Panc1 (cell line): ENCODE results near the gene PLCG2.

Experiments used
- CTCF ChIP-seq: fragments of 450-650 bp; IDR thresholded peaks from 2 replicates; pipeline ENCODE4 v1.5.1; 2017; ENCODE audit warnings: mild to moderate bottlenecking
- POLR2AphosphoS5 ChIP-seq: IDR thresholded peaks from 2 replicates; pipeline ENCODE4 v1.6.1; 2012; ENCODE audit warnings: mild to moderate bottlenecking, low read depth, low read length, moderate library complexity
- SIN3A ChIP-seq: IDR thresholded peaks from 2 replicates; pipeline ENCODE4 v1.6.1; 2012; ENCODE audit warnings: low read depth, mild to moderate bottlenecking, low read length, moderate library complexity, borderline replicate concordance; ENCODE audit not compliant: insufficient read depth
- TCF7L2 ChIP-seq: IDR thresholded peaks from 2 replicates; pipeline ENCODE4 v1.6.1; 2011; ENCODE audit warnings: mild to moderate bottlenecking, low read depth, low read length, inconsistent platforms
- TF ChIP-seq, protein P1 (sequence below), 2 experiments: IDR thresholded peaks; 2 replicates each; pipeline ENCODE4 v1.6.1; 2011 to 2012; ENCODE audit warnings: low read depth in 2 of 2, control low read depth in 1 of 2, low read length in 1 of 2, mild to moderate bottlenecking in 1 of 2, moderate library complexity in 1 of 2; ENCODE audit not compliant: insufficient read depth in 1 of 2

- TF ChIP-seq, protein P1, sequence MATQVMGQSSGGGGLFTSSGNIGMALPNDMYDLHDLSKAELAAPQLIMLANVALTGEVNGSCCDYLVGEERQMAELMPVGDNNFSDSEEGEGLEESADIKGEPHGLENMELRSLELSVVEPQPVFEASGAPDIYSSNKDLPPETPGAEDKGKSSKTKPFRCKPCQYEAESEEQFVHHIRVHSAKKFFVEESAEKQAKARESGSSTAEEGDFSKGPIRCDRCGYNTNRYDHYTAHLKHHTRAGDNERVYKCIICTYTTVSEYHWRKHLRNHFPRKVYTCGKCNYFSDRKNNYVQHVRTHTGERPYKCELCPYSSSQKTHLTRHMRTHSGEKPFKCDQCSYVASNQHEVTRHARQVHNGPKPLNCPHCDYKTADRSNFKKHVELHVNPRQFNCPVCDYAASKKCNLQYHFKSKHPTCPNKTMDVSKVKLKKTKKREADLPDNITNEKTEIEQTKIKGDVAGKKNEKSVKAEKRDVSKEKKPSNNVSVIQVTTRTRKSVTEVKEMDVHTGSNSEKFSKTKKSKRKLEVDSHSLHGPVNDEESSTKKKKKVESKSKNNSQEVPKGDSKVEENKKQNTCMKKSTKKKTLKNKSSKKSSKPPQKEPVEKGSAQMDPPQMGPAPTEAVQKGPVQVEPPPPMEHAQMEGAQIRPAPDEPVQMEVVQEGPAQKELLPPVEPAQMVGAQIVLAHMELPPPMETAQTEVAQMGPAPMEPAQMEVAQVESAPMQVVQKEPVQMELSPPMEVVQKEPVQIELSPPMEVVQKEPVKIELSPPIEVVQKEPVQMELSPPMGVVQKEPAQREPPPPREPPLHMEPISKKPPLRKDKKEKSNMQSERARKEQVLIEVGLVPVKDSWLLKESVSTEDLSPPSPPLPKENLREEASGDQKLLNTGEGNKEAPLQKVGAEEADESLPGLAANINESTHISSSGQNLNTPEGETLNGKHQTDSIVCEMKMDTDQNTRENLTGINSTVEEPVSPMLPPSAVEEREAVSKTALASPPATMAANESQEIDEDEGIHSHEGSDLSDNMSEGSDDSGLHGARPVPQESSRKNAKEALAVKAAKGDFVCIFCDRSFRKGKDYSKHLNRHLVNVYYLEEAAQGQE (IDR thresholded peaks at IDR 0.05; ENCODE audit: insufficient read depth in 1 of 2, low read depth in 2 of 2, low read length in 1 of 2) = no peak
- no peak for TF ChIP-seq CTCF
- TF ChIP-seq SIN3A = no peak
- TF ChIP-seq POLR2AphosphoS5 = no peak
- no peak for TF ChIP-seq TCF7L2
These were observed 133.3 kb downstream of the PLCG2 start for GRCh38 chr16:81912395-81912794.
